Transverse colon (tissue), 4 donors: ENCODE data around the gene TMEM119.

Experiments used
- CTCF ChIP-seq, 5 experiments: fragments of 200-600 bp in 3 of 5; fragments of 450-650 bp in 2 of 5; sonication (generic) in 3 of 5; IDR thresholded peaks; 1 replicate in 2 of 5; 2 replicates in 3 of 5; pipeline ENCODE4 v1.5.1; 2016 to 2017; ENCODE audit warnings: antibody characterized with exemption in 5 of 5, inconsistent platforms in 3 of 5, mild to moderate bottlenecking in 2 of 5, moderate library complexity in 1 of 5
- EP300 ChIP-seq: sonication (generic); formaldehyde crosslinking; IDR thresholded peaks from one replicate; pipeline ENCODE4 v1.6.1; 2017; ENCODE audit warnings: antibody characterized with exemption, low read depth
- POLR2A ChIP-seq: fragments of 450-650 bp; IDR thresholded peaks from one replicate; pipeline ENCODE4 v1.6.1; 2016; ENCODE audit warnings: antibody characterized with exemption, mild to moderate bottlenecking, moderate library complexity
- POLR2AphosphoS5 ChIP-seq, 3 donors: sonication (generic); formaldehyde crosslinking; IDR thresholded peaks; one replicate each; pipeline ENCODE4 v1.6.1; 2016; ENCODE audit warnings: antibody characterized with exemption in 3 of 3

- TF ChIP-seq CTCF (IDR thresholded peaks at IDR 0.05) (no peak), POLR2A (no peak), EP300 (no peak), POLR2AphosphoS5 (IDR thresholded peaks at IDR 0.05) (no peak)
Measured at GRCh38 chr12:108577458-108577857, 20.4 kb downstream of the TMEM119 start.
